HG03558 (cell line): ENCODE results near the gene PLXNA2.

Experiments used
- ATAC-seq: cut with Tn5 transposase; IDR thresholded peaks from one replicate; pipeline ENCODE4 v1.9.1; 2021; ENCODE audit warnings: moderate number of reproducible peaks; ENCODE audit not compliant: unreplicated experiment; ENCODE audit errors: extremely low read depth

The PLXNA2 gene

DNA sequence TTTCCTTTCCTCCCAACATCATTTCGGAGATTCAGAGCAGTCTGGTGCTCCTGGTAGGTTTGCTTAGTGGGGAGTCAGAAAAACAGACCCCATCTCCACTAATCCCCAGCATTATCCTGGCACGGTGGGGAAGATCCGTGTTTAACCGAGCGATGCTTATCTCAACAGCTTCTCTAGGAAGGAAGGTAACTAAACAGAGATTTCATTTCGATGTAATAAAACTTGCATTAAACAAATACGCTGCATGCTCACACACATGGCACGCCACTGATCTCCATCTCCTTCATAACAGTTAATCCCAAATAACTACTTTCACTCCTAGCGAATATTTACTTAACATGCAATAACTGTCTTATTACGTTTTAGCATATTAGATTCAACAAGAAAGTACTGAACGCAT is 188.6 kb downstream of the PLXNA2 start:
- ATAC-seq = no peak

DNA sequence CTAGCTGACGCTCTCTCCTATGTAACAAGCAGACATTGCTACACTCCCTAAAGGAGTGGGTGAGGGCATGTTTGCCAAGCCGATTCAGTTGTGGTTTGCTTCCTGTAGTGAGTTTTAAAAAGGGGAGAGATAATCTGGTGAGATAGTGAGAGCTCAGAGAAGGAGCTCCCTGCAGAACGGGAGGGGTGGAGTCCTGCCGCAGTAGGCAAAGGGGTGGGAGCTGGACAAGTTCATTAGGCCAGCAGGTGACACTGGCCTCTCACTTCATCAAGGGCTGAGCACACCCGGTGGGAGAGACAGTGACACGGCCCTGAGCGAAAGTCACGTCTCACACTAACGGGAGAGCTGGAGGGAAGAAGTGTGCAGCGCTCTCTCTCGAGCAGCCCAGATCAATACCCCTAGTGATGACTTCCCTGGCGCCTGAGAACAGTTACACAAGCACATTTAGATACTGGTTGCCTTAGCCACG is 189.2 kb downstream of the PLXNA2 start:
- no peak for ATAC-seq

DNA sequence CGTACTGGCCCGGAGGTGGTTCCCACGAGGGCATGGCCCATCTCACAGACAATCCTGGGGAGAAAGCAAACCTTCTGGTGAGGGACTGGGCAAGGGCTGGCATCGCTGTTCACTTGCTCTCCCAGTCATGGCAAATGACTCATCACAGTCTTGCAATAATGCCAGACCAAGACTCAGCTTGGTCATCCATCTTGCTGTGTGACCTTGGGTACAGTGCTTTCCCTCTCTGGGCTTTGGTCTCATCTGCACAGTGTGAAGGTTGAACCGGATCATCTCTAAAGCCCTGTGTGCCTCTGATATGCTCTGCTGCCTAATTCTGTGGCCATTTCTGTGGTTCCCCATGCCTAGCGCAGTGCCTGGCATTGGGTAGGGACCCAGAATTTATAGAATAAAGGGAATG is 189.7 kb downstream of the PLXNA2 start:
- ATAC-seq = no peak

DNA sequence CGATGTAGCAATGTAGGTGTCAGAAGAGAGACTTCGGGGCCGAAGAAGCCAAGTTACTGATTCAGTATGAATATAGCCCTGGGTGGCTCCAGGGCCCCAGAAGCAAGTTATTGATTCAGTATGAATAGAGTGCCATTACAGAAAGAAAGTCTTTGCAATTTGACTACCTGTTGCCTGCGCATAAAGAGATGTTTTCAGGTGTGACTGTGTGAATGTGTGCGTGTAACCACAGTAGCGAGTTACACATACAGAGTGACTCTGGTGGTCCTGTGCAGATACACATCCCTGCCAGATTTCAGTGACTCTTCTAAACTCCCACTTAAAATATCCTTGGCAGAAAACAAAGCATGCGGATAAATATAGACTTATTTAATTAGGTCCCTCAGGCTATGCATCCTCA is 190.5 kb downstream of the PLXNA2 start:
- no peak for ATAC-seq

DNA sequence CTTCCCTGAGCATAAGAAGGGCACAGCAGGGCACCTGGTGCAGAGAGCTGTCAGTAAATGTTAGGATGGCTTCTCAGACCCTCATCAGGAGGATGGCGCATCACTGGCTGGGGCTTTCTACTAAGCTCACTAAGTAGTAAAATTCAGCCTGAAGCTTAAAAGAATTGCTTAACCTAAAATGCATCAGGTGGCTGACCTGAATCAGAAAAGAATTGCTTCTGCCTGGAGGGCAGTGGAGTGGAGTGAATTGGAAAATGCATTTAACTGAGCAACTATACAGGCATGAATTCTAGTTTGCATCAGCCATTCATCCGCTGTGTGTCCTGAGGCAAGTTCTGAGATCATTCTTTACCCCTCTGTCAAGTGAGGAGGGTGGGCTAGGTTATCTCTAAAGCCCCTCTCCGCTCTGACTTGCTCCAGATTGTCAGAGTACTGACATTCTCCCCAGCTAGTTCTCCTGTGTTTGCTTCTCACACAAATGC is 191.2 kb downstream of the PLXNA2 start:
- ATAC-seq = no peak

DNA sequence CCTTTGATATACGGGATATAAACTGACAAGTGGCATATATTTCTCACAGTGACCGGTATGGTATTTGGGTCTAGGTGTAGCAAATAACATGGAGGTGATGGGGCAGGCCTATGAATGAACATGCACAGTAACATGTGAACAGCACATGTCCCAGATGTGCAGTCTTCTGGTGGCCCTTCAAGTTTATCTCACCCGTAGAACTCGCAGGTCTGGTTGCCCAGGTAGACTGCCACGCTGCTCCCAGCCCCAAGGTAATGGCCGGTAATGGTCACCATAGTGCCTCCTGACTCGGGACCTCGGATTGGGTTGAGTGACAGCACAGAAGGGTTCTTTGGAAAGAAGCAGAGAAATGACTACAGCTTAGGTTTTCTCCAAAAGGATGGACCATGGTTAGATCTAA is 192.0 kb downstream of the PLXNA2 start:
- ATAC-seq = no peak

DNA sequence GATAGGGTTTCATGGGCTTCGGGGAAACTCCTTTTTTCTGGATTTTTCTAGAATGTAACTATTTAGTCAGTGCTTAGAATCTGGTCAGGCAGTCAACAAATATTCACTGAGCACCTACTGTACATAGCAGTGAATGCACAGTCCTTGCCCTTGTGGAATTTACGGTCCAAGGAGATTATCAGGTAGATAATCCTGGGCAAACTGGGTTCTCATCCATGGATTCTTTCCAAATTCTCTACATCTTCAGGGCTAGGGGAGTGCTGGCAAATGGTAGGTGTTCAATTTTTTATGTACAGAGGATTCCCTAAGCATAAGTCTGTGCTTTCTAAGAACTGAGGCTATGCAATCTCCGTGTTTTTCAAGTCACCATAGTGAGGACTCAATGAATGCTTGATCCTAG is 192.5 kb downstream of the PLXNA2 start:
- no peak for ATAC-seq

DNA sequence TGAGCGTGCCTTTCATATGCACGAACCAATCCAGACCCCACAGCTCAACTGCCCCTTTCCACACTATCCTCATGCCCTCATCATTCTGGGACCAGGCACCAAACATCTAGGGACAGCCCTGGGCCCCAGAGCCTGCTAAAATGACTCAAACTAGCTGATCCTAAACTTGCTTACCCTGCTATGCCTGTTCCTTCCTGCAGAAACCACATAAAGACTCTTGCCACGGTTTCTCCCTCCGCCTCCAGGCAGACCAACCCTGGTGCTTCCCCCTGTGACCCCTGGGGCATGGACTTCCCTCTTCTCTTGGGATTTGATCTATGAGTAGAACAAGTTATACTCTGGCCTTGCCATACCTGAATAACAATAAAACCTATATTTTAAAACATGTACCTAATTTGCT is 195.3 kb downstream of the PLXNA2 start:
- no peak for ATAC-seq

DNA sequence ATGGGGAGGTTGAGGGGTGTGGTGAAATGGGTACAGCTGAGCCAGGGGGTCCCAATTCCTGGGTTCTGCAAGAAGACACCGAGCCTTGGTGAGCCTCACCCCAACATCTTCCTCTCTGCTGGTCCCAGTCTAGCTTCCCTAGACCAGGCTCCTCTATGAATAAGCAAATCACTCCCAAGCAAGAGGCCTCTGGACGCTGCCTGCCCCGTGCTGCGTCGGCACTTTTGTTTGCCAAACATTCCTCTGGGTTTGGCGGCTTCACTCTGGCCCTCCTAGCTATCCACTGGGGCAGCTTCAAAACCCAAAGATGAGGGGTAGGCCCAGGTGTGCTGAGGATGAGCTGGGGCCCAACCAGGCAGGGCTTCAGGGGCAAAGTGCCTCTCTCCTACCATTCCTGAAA is 196.2 kb downstream of the PLXNA2 start:
- ATAC-seq = no peak

DNA sequence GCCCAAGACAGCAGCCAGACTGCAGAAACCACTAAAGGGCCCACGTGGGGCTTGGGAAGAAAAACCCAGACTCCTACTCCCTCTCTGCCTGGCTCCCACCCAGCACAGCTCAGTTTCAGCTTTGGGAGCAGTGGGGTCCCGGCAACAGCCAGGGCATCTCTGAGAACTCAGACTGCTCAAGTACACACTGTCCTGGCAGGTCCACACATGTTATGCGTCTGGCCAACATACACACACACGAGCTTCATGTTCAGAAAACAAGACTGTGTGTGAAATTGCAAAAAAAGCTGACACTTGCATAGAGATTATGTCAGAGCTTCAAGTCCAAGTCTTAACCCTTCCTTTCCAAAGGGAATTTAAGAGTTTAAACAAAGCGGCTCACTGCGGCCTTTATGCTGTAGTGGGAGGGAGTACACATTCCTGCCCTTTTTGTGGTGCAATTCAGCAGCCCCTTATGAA is 196.7 kb downstream of the PLXNA2 start:
- ATAC-seq = no peak

DNA sequence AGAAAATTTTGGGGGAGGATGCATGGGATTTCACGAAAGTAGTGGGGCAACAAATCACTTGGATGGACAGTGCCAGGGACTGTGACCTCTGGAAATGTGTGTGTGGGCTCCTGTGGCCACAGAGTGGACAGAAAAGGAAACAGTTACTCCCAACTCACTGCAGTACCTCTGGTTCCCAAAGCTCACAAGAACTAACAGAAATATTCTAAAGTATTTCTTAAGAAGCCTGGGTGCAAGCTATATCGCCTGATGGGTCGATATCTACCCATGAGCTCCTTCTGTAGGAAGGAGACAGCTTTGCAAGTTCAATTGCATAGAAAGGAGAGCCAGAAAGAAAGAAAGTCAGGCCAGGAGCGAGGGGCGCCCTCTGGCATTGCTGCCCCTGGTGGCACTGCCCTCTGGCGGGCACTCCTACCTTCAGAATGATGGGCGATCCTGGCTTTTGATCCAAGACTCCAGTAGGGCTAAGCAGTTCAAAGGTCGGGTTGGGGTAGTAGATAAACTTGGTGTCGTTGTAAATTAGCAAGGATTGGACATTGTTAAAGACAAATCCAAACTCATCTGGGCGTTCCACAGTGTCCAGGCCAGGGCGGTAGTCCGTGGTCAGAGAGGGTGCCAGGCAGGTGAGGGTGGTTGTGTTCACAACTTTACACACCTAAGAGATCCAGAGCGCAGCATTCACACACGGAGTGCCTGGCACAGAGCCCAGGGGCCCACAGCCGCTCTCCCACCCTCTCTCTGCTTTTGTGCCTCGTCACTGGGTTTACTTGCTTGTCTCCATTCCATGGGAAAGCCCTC is 198.5 kb downstream of the PLXNA2 start:
- no peak for ATAC-seq

DNA sequence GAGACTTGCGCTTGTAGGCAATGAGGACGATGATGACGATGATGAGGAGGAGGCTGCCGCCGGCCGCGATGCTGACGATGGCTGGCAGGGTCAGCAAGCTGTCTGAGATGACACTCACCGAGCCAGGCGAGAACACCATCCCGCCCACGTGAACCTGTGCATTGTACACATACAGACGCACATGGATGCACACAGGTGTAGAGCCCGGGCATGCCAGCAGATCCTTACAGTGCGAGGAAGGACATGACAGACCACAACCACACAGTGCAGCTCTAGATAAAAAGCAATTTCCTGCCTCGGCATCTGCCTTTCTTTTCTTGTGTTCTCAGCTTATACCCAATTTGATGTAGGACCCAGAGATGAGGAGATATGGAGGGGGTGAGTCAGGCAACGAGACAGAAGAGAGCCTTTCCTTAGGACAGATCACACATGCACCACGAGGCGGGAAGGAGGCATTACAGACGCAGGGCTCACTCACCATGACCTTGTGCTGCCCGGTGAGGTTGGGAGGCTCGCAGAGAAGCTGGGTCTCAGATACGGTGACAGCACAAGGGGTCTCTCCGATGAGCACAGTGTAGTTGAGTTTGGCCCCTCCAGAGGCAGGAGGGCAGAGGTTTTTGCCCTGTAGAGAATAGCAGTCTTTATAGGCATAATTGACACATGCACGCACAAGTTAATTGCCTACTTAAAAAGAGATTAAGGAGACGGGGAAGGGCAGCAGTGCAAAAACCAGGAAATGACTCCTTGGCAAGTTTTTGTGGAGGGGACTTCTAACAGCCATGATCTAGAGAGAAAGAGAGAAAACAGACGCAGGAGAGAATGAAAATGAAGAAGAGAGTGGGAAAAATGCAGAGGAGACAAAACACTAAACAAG is 199.4 kb downstream of the PLXNA2 start:
- no peak for ATAC-seq

DNA sequence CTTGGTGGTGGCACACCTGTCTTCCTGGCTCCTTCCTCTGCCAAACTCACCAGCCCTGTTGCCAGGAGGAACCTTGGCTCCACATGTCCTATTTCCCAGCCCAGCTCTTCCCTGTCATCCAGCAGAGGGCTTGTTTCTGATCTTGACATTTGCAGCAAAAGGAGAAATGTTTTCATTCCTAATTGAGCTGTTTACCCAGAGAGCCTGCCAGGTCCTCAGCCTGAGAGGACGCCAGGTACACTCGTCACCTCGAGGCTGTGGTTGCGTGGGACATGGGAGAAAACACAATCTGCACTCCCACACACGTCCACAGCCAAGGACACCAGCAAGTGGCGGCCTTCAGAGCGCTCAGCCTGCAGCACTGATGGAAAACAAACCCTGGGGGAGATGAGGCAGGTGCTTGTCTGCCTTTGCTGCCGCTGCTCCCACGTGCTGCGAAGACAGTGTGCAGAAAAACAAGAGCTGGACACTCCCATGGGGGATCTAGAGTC is 200.4 kb downstream of the PLXNA2 start:
- no peak for ATAC-seq

DNA sequence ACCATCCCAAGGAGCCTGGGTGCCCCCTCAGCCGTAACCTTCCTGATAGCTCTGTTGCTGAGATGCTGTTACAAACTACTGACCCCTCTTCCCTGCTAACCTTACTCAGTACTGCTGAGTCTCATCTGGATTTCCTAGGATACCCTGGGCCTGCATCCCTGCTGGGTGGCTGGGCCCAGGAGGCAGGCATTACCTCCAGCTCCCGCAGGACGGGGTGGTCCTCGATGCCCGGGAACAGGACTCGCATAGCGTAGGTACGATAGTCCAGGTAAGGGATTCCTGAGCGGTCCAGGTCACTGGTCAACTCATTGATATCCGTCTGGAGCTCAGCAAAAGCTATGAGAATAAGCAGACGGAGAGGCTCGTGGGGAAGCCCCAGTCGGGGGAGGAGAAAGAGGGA is 201.3 kb downstream of the PLXNA2 start:
- no peak for ATAC-seq

DNA sequence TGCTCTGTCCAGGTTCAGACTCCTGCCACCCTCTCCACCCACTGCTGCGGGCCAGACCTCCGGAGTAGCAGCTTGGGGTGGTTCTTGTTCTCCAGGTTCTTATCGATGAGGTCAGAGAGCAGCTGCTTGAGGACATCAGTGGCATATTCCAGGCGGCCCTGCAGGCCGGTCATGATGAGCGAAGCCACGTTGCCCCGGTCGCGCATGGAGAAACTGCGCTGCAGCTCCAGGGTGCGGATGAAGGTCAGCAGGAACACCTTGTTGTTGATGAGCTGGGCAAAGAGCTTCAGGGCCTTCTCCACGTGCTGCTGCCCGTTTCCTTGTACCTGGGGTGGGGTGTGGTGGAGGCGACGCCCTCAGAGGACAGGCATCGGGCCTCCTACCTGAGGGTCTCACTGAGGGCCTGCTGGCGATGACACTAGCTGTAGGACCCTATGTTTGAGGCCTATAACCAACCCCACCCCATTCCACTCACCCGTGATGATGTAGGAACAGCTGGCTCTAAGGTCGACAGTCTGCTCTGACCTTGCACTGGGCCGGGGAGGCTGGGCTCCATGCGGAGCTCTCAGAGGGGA is 202.1 kb downstream of the PLXNA2 start:
- no peak for ATAC-seq

DNA sequence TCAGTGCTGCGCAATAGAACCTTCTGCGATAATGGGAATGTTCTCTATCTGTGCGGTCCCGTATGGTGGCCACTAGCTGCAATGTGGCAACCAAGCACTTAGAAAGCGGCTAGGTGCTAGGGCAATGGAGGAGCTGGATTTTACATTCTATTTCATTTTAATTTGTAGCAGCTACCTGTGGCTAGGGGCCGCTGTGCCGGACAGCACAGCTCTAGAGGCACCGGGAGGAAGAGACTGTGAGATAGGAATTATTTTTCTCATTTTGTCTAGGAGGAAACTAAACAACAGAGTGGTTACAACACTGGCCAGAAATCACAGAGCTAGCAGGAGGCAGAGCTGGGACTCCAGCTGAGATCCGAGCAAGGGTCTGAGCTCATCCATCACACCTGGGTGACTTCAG is 202.7 kb downstream of the PLXNA2 start:
- ATAC-seq = no peak

DNA sequence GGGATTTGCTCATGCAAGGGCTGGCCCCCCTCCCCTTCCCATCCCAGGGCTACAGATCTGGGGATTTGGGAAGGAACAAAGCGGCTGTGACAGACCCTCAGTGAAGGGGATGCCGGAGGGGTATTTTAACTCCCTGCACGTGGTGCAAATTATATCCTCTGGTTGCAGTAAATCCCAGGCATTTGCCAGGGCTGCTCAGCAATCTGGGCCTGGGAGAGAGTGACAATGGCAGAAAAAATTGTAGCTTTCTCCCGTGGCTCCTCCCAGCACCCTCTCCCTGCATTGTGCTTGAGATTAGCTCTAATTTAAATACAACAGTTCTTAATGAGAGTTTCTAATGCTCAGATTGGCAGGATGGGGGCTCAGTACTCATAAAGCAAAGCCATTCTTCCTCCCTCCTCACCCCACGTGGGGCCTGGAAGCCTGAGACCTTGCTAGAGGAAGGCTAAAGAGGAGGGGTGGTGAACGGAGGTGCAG is 203.3 kb downstream of the PLXNA2 start:
- no peak for ATAC-seq

DNA sequence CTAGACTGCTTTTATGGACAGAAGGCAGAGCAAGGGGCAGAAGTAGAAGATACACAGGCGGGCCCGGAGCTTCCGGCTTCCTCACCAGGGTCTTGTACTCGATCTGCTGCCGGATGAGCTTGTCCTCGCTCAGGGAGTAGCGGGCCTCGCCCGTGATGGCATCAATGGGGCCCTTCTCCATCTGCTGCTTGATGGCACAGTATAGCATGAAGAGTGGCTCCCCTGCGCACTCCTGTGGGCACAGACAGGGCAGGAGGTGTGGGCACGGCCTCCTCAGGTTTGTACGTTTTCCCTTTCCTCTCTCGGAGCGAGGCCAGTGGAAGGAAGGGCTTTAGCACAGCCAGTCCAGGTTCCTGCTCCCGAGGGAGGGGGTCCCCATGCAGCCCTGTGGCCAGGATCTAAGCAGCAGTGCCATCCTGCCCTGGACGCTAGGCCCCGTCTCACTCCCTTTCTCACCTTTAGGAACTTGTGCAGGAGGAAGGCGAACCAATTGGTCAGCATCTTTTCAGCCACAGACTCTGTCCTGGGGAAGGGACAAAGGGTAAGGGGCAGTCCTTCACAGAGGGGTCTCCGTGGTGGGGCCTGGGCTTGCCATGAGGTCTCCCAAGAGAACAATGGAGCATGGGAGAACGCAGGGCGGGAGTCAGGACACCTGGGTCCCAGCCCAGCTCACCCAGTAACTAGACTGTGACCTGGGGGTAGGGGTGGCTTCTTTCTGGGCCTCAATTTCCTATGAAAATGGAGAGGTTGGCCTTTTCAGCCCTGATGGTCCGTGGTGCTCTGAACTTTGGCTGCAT is 204.4 kb downstream of the PLXNA2 start:
- no peak for ATAC-seq

DNA sequence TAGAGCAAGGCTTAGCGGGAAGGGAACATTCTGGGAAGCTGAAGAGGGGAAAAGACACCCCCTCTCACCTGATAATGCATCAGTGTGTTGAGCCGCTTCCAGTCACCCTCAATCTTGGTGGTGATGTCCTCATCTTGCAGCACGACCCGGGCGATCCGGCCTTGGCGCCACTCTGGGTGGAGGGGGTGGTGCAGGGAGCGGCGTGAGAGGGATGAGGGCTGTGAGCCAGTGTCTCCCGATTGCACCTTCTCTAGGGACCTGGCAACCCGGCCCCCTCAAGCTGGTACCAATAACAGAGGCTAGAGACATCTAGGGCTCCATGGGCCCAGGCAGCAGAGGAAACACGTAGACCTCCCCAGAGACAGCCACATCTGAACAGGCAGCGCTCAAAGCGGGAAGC is 205.9 kb downstream of the PLXNA2 start:
- no peak for ATAC-seq
